Mesenchymal stem cell (in vitro differentiated cells and primary cell): ENCODE results near the gene ASMTL.

Source experiments
- DNase-seq: peaks from one replicate; pipeline ENCODE4 v3.0.0-alpha.2; 2013
- H2AFZ ChIP-seq: one replicate; pipeline ENCODE4 v1.6.1; 2013; ENCODE audit warnings: low read depth, mild to moderate bottlenecking, control low read depth, inconsistent platforms, low read length, moderate library complexity
- H2AK5ac ChIP-seq: 2 replicates; pipeline ENCODE4 v1.6.1; 2013; ENCODE audit warnings: low read length, moderate library complexity, mild to moderate bottlenecking, inconsistent platforms; ENCODE audit not compliant: severe bottlenecking
- H2BK120ac ChIP-seq: one replicate; pipeline ENCODE4 v1.6.1; 2013; ENCODE audit warnings: low read depth, mild to moderate bottlenecking, inconsistent platforms, low read length, moderate library complexity
- H2BK12ac ChIP-seq, 2 experiments: one replicate each; pipeline ENCODE4 v1.6.1; 2013; ENCODE audit warnings: inconsistent platforms in 2 of 2, low read length in 2 of 2, mild to moderate bottlenecking in 2 of 2, moderate library complexity in 2 of 2, control low read depth in 1 of 2
- H2BK15ac ChIP-seq: one replicate; pipeline ENCODE4 v1.6.1; 2013; ENCODE audit warnings: mild to moderate bottlenecking, low read depth, inconsistent platforms; ENCODE audit not compliant: poor library complexity, severe bottlenecking
- H2BK5ac ChIP-seq: 2 replicates; pipeline ENCODE4 v1.6.1; 2013; ENCODE audit warnings: low read depth, mild to moderate bottlenecking, low read length, control low read depth, inconsistent platforms; ENCODE audit not compliant: poor library complexity, severe bottlenecking
- H3K14ac ChIP-seq, 2 experiments: one replicate each; pipeline ENCODE4 v1.6.1; 2013; ENCODE audit warnings: inconsistent platforms in 2 of 2, low read length in 2 of 2, control low read depth in 1 of 2, mild to moderate bottlenecking in 1 of 2, moderate library complexity in 1 of 2
- H3K18ac ChIP-seq, 2 experiments: one replicate each; pipeline ENCODE4 v1.6.1; 2013; ENCODE audit warnings: inconsistent platforms in 2 of 2, low read length in 2 of 2, control low read depth in 1 of 2, low read depth in 1 of 2, mild to moderate bottlenecking in 1 of 2
- H3K23ac ChIP-seq, 2 experiments: one replicate each; pipeline ENCODE4 v1.6.1; 2013; ENCODE audit warnings: inconsistent platforms in 2 of 2, low read length in 2 of 2, mild to moderate bottlenecking in 2 of 2, moderate library complexity in 2 of 2, control low read depth in 1 of 2
- H3K27ac ChIP-seq: 2 replicates; pipeline ENCODE4 v1.5.1; 2013; ENCODE audit warnings: mild to moderate bottlenecking, moderate library complexity, low read length, control low read depth, inconsistent platforms; ENCODE audit not compliant: poor library complexity, severe bottlenecking
- H3K27me3 ChIP-seq, 2 experiments: 2 replicates each; pipeline versions ENCODE4 v1.6.1 to v1.7.0; 2013; ENCODE audit warnings: low read length in 2 of 2, mild to moderate bottlenecking in 2 of 2, moderate library complexity in 2 of 2, control low read depth in 1 of 2, inconsistent platforms in 1 of 2; ENCODE audit not compliant: control insufficient read depth in 1 of 2, insufficient read depth in 1 of 2
- H3K36me3 ChIP-seq, 2 experiments: 2 replicates each; pipeline versions ENCODE4 v1.6.1 to v1.7.0; 2013; ENCODE audit warnings: low read length in 2 of 2, control low read depth in 1 of 2, inconsistent platforms in 1 of 2, low read depth in 1 of 2, mild to moderate bottlenecking in 1 of 2; ENCODE audit not compliant: insufficient read depth in 2 of 2, control insufficient read depth in 1 of 2
- H3K4ac ChIP-seq, 2 experiments: one replicate each; pipeline ENCODE4 v1.6.1; 2013; ENCODE audit warnings: inconsistent platforms in 2 of 2, low read length in 2 of 2, mild to moderate bottlenecking in 2 of 2, moderate library complexity in 2 of 2, control low read depth in 1 of 2, low read depth in 1 of 2
- H3K4me1 ChIP-seq: 2 replicates; pipeline ENCODE4 v1.6.1; 2013; ENCODE audit warnings: low read depth, low read length, control low read depth; ENCODE audit not compliant: control insufficient read depth, insufficient read depth
- H3K4me2 ChIP-seq: 2 replicates; pipeline ENCODE4 v1.6.1; 2013; ENCODE audit warnings: low read length, mild to moderate bottlenecking, inconsistent platforms; ENCODE audit not compliant: poor library complexity, severe bottlenecking
- H3K4me3 ChIP-seq, 2 experiments: 2 replicates each; pipeline versions ENCODE4 v1.5.1 to v1.7.0; 2013; ENCODE audit warnings: low read length in 2 of 2, mild to moderate bottlenecking in 2 of 2, control low read depth in 1 of 2, low read depth in 1 of 2; ENCODE audit not compliant: insufficient read depth in 1 of 2
- H3K79me1 ChIP-seq: replicated peaks from 2 replicates; pipeline ENCODE4 v1.6.1; 2013; ENCODE audit warnings: mild to moderate bottlenecking, control low read depth, low read length, inconsistent platforms; ENCODE audit not compliant: poor library complexity, severe bottlenecking
- H3K9ac ChIP-seq: 2 replicates; pipeline ENCODE4 v1.7.0; 2013; ENCODE audit warnings: mild to moderate bottlenecking, low read length, moderate library complexity
- H3K9me3 ChIP-seq: 2 replicates; pipeline ENCODE4 v1.7.0; 2013; ENCODE audit warnings: mild to moderate bottlenecking, low read length; ENCODE audit not compliant: control insufficient read depth
- H4K8ac ChIP-seq: one replicate; pipeline ENCODE4 v1.6.1; 2013; ENCODE audit warnings: inconsistent platforms, mild to moderate bottlenecking, low read length, moderate library complexity
- H4K91ac ChIP-seq: one replicate; pipeline ENCODE4 v1.6.1; 2013; ENCODE audit warnings: mild to moderate bottlenecking, low read length, inconsistent platforms
- WGBS: methylation state at CpG from one replicate; pipeline ENCODE4 v1.1.7; 2013; ENCODE audit warnings: mixed read lengths; 5-methylcytosine and 5-hydroxymethylcytosine counted together

Gene ASMTL

DNA sequence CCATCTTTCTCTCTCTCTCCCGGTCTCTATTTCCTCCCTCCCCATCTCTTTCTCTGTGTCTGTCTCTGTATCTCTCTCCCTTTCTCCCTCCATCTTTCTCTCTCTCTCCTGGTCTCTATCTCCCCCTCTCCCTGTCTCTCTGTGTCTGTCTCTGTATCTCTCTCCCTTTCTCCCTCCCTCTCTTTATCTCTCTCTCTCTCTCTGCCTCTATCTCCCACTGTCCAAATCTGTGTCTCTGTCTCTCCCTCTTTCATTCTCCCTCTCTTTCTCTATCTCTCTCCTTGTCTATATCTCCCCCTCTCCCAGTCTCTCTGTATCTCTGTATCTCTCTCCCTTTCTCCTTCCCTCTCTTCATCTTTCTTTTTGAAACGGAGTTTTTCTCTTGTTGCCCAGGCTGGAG is 92.5 kb downstream of the ASMTL start:
- H2BK120ac ChIP-seq, result no peak overlapping the region
- peaks cover 1% of the 10 kb centered on the region for H3K4me1 ChIP-seq
- H4K8ac ChIP-seq, result no peak overlapping the region
- no peak overlapping the region for H3K4ac ChIP-seq
- no peak overlapping the region for H2AK5ac ChIP-seq
- H3K27me3 ChIP-seq, result no peaks in the 10 kb centered on the region
- peaks cover 2% of the 10 kb centered on the region for H3K9me3 ChIP-seq
- no peak overlapping the region for H2BK5ac ChIP-seq
- no peak overlapping the region for H2BK12ac ChIP-seq
- no peak for DNase-seq
- no peak overlapping the region for H3K18ac ChIP-seq
- no peak overlapping the region for H2AFZ ChIP-seq
- no peak overlapping the region for H3K4me2 ChIP-seq
- H3K36me3 ChIP-seq, result peaks cover 4 to 11% of the 10 kb centered on the region in 2 experiments
- no peak overlapping the region for H3K14ac ChIP-seq
- H3K4me3 ChIP-seq, result no peak overlapping the region
- no peak overlapping the region for H3K9ac ChIP-seq
- no peak overlapping the region for H3K27ac ChIP-seq
- H3K79me1 ChIP-seq, result no peaks in the 10 kb centered on the region
- WGBS, result 88% methylated on average over 2 of the region's 2 CpGs
- no peak overlapping the region for H4K91ac ChIP-seq
- H3K23ac ChIP-seq, result no peak overlapping the region
- H2BK15ac ChIP-seq, result no peak overlapping the region

DNA sequence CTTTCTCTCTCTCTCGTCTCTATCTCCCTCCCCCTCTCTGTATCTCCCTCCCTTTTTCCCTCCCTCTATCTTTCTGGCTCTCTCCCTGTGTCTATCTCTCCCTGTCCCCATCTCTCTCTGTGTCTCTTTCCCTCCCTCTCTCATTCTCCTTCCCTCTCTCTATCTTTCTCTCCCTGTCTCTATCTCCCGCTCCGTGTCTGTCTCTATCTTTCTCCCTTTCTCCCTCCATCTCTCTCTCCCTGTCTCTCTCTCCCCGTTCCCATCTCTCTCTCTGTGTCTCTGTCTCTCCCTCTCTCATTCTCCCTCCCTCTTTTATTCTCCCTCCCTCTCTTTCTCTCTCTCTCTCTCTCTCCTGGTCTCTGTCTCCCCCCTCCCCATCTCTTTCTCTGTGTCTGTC is 93.2 kb downstream of the ASMTL start:
- Histone ChIP-seq H3K4me3 (no peak overlapping the region), H2BK120ac (no peak overlapping the region), H3K27ac (no peak overlapping the region), H3K9ac (no peak overlapping the region), H2AK5ac (no peak overlapping the region), H3K9me3 (peaks cover 2% of the 10 kb centered on the region), H3K23ac (no peak overlapping the region), H3K18ac (no peak overlapping the region), H3K79me1 (no peaks in the 10 kb centered on the region), H4K8ac (no peak overlapping the region), H4K91ac (no peak overlapping the region), H2AFZ (no peak overlapping the region), H3K4me2 (no peak overlapping the region), H3K4ac (no peak overlapping the region), H3K4me1 (peaks cover 1% of the 10 kb centered on the region), H2BK5ac (no peak overlapping the region), H2BK12ac (no peak overlapping the region), H3K36me3 (peaks cover 4 to 11% of the 10 kb centered on the region in 2 experiments), H2BK15ac (no peak overlapping the region), H3K27me3 (no peaks in the 10 kb centered on the region), H3K14ac (no peak overlapping the region)
- 70% methylated on average over 4 of the region's 4 CpGs for WGBS
- DNase-seq, result no peak

DNA sequence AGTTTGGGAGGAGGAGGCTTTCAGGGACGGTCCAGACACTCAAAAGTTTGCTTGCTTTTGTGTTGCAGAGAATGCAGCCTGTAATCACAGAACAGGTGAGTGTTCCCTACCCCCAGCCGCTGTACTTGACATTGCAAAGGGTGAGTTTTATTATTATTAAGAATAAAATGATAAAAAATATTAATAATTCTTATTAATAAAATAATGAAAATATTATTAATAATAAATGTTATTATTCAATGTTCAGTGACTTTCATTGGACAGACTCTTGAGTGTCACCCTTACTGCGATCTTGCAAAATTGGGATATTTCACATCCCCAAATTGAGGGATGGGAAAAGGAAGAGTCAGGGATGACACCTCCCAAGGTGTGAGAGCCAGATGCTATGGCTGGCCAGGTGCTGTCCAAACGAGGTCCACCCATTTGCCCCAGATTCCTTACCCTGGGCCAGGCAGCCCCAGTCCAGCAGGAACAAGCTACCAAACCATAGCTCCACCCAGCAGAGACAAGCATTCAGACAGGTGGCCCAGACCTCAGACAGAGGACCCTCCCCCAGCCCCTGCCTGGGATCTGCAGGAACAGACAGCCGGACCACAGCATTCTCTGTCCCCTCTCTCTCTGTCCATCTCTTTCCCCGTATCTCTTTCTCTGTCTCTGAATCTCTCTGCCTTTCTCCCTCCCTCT is 93.8 kb downstream of the ASMTL start:
- H3K9me3 ChIP-seq, result peaks cover 2% of the 10 kb centered on the region
- H3K4me2 ChIP-seq, result no peak overlapping the region
- no peaks in the 10 kb centered on the region for H3K79me1 ChIP-seq

DNA sequence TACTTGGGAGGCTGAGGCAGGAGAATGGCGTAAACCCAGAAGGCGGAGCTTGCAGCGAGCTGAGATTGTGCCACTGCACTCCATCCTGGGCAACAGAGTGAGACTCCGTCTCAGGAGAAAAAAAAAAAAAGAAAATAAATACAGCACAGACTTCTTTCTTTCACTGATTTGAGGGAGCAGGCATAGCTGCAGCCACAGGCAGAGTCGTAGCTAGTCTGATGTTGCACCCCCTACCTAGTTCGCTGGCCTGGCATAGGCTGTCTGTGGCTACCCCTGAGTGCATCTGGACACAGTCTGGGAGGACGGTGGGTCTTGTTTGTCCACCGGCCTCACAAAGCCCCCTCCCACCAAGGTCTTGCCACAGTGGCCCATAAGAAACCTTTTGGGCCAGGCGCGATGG is 94.7 kb downstream of the ASMTL start:
- Histone ChIP-seq H2BK12ac (no peak overlapping the region), H2AK5ac (no peak overlapping the region), H4K8ac (no peak overlapping the region), H3K4me2 (no peak overlapping the region), H3K4me1 (peaks cover 1% of the 10 kb centered on the region), H3K27ac (no peak overlapping the region), H2AFZ (no peak overlapping the region), H3K4me3 (no peak overlapping the region), H4K91ac (no peak overlapping the region), H2BK15ac (no peak overlapping the region), H3K18ac (no peak overlapping the region), H3K79me1 (no peaks in the 10 kb centered on the region), H3K23ac (no peak overlapping the region), H3K9ac (no peak overlapping the region), H3K14ac (no peak overlapping the region), H3K9me3 (peaks cover 2% of the 10 kb centered on the region), H3K27me3 (no peaks in the 10 kb centered on the region), H2BK120ac (no peak overlapping the region), H3K4ac (no peak overlapping the region), H2BK5ac (no peak overlapping the region), H3K36me3 (peaks cover 4 to 11% of the 10 kb centered on the region in 2 experiments)
- 95% methylated on average over 10 of the region's 10 CpGs for WGBS
- DNase-seq, result no peak

More for the DNA sequence above, 93.8 kb downstream of the ASMTL start:
- Histone ChIP-seq H2BK5ac (no peak overlapping the region), H3K9ac (no peak overlapping the region), H3K27me3 (no peaks in the 10 kb centered on the region), H3K18ac (no peak overlapping the region), H3K36me3 (peaks cover 4 to 11% of the 10 kb centered on the region in 2 experiments), H2BK12ac (no peak overlapping the region), H2BK120ac (no peak overlapping the region), H3K14ac (no peak overlapping the region), H3K23ac (no peak overlapping the region), H3K27ac (no peak overlapping the region), H2AK5ac (no peak overlapping the region), H3K4ac (no peak overlapping the region), H3K4me3 (no peak overlapping the region), H2AFZ (no peak overlapping the region), H2BK15ac (no peak overlapping the region), H4K8ac (no peak overlapping the region), H3K4me1 (peaks cover 1% of the 10 kb centered on the region), H4K91ac (no peak overlapping the region)
- DNase-seq, result no peak
- 82% methylated on average over 5 of the region's 6 CpGs for WGBS
